A673 (cell line): ENCODE data around the gene NSD2. TPM values are rescaled to one million over a fixed set of nuclear protein-coding genes. Genes with fewer than 3 reads are reported as not detected.

ENCODE experiments used
- BruUV-seq: library from RNA; stranded (reverse); fragments of 400-500 nt; replicated peaks from 2 replicates; lab custom pipeline; 2021; lab: Mats Ljungman, UMichigan
- CTCF ChIA-PET: fragments of 300-600 bp; sonication (Branson Sonifier 250); formaldehyde crosslinking; loops from one replicate; lab custom pipeline; 2022; ENCODE audit warnings: antibody characterized with exemption; lab: Charles Lee
- POLR2A ChIA-PET: fragments of 300-600 bp; sonication (Branson Sonifier 250); formaldehyde crosslinking; loops from one replicate; lab custom pipeline; 2022; ENCODE audit warnings: antibody characterized with exemption; ENCODE audit not compliant: low non-redundant PET; lab: Charles Lee
- DNase-seq: peaks from one replicate; pipeline ENCODE4 v3.0.0-alpha.2; 2015; ENCODE audit warnings: low spot score
- H3K27ac ChIP-seq: fragments of 200-600 bp; sonication (generic); 2 replicates; pipeline ENCODE4 v1.5.1; 2016; ENCODE audit warnings: mixed run types, low read depth, mild to moderate bottlenecking, mixed read lengths, antibody characterized with exemption, low read length; ENCODE audit not compliant: poor library complexity, severe bottlenecking
- H3K27me3 ChIP-seq: fragments of 200-600 bp; sonication (generic); replicated peaks from 2 replicates; pipeline ENCODE4 v1.6.1; 2017; ENCODE audit warnings: mixed run types, low read depth, mild to moderate bottlenecking, mixed read lengths, antibody characterized with exemption, low read length; ENCODE audit not compliant: insufficient read depth, poor library complexity
- H3K36me3 ChIP-seq: fragments of 200-600 bp; sonication (generic); 2 replicates; pipeline ENCODE4 v1.6.1; 2016; ENCODE audit warnings: mixed run types, mild to moderate bottlenecking, mixed read lengths, antibody characterized with exemption, low read length; ENCODE audit not compliant: insufficient read depth, poor library complexity, severe bottlenecking
- H3K4me1 ChIP-seq: fragments of 200-600 bp; sonication (generic); 2 replicates; pipeline ENCODE4 v1.6.1; 2017; ENCODE audit warnings: mixed run types, mild to moderate bottlenecking, mixed read lengths, antibody characterized with exemption, low read length; ENCODE audit not compliant: insufficient read depth, poor library complexity, severe bottlenecking
- H3K4me3 ChIP-seq: fragments of 200-600 bp; sonication (generic); 2 replicates; pipeline ENCODE4 v1.5.1; 2016; ENCODE audit warnings: low read depth, mixed run types, mild to moderate bottlenecking, mixed read lengths, low read length; ENCODE audit not compliant: poor library complexity, severe bottlenecking
- H3K9me3 ChIP-seq: fragments of 200-600 bp; sonication (generic); 2 replicates; pipeline ENCODE4 v1.6.1; 2016; ENCODE audit warnings: mixed run types, low read depth, mild to moderate bottlenecking, mixed read lengths, antibody characterized with exemption, low read length; ENCODE audit not compliant: poor library complexity, severe bottlenecking
- CTCF ChIP-seq: fragments of 300-800, 200-600 bp; sonication (generic); conservative IDR thresholded peaks from 2 replicates; pipeline ENCODE4 v1.5.1; 2017; ENCODE audit warnings: low read depth, mild to moderate bottlenecking, antibody characterized with exemption, low read length, moderate library complexity, mixed read lengths
- EZH2 ChIP-seq: fragments of 200-600 bp; sonication (generic); IDR thresholded peaks from 2 replicates; pipeline ENCODE4 v1.6.1; 2017; ENCODE audit warnings: borderline replicate concordance, low read depth, mild to moderate bottlenecking, mixed read lengths, antibody characterized with exemption, low read length; ENCODE audit not compliant: poor library complexity, severe bottlenecking
- intact Hi-C: fragments of 100-400 bp; cut with micrococcal nuclease; formaldehyde crosslinking; loops from one replicate; pipeline ENCODE4 v1.10.0; 2022; ENCODE audit not compliant: unreplicated experiment
- total RNA-seq: library from RNA; stranded (reverse); gene quantifications from 2 replicates; pipeline ENCODE4 v1.2.3, GENCODE V29; 2021

The NSD2 gene
- total RNA-seq, 1 experiment from 2014 or later = 227 TPM

- H3K36me3 ChIP-seq = peaks cover 6% of the 10 kb centered on the region
- H3K9me3 ChIP-seq = no peaks in the 10 kb centered on the region
- POLR2A ChIA-PET = no interaction called here
- CTCF ChIA-PET = no interaction called here
- TF ChIP-seq CTCF = no peak
- no peak for TF ChIP-seq EZH2
- H3K4me3 ChIP-seq = no peak overlapping the region
- H3K27ac ChIP-seq = no peak overlapping the region
- BruUV-seq = no TSS peak
- intact Hi-C loops = no loop called here
- no peaks in the 10 kb centered on the region for H3K27me3 ChIP-seq
- peaks cover 8% of the 10 kb centered on the region for H3K4me1 ChIP-seq
- no peak for DNase-seq
These were observed 18.1 kb upstream of the NSD2 start for GRCh38 chr4:1852904-1853623.

GRCh38 chr4:1854752-1855151 is 16.4 kb upstream of the NSD2 start:
- Histone ChIP-seq H3K27me3 (no peaks in the 10 kb centered on the region), H3K9me3 (no peaks in the 10 kb centered on the region), H3K36me3 (peaks cover 6% of the 10 kb centered on the region), H3K4me3 (peak overlapping the region; percentile 90), H3K4me1 (peaks cover 13% of the 10 kb centered on the region), H3K27ac (peak overlapping the region; percentile 88)
- DNase-seq = no peak
- ChIA-PET CTCF (no interaction called here), POLR2A (no interaction called here)
- intact Hi-C loops = no loop called here
- TSS peak; percentile 65 for BruUV-seq
- TF ChIP-seq EZH2 (no peak), CTCF (no peak)

GRCh38 chr4:1855333-1856070 is 15.7 kb upstream of the NSD2 start:
- DNase-seq = no peak
- Histone ChIP-seq H3K9me3 (no peaks in the 10 kb centered on the region), H3K4me3 (peak overlapping the region; percentile 90), H3K27me3 (no peaks in the 10 kb centered on the region), H3K4me1 (peaks cover 13% of the 10 kb centered on the region), H3K27ac (peak overlapping the region; percentile 88), H3K36me3 (peaks cover 6% of the 10 kb centered on the region)
- no peak for TF ChIP-seq CTCF
- no peak for TF ChIP-seq EZH2
- POLR2A ChIA-PET = no interaction called here
- intact Hi-C loops = no loop called here
- BruUV-seq = no TSS peak
- CTCF ChIA-PET = no interaction called here
